Measurements from ENCODE around the gene MAK. TPM values are rescaled to one million over a fixed set of nuclear protein-coding genes. Genes with fewer than 3 reads are reported as not detected.

Gene MAK
- total and polyA plus RNA-seq, 8 donors: 0.05 to 0.33 (median 0.10) TPM

DNA sequence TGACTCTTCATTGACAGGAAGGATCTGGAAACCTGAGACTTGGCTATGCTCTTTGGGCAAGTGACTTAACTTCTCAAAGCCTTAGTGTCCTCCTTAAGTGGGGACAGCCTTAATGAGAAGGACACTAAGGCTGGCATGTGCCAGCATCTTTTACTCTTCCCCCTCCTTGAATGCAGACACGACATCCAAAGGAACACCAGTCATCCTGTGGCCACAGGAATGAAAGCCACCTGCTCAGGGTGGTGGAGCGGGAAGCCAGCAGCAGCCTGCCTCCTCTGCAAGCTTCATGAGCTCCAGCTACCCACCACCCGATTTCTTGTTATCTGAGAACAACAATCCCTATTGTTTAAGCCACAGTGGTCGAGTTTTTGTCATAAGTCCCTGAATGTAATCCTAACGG, 46.2 kb downstream of the MAK start:
- Histone ChIP-seq H3K27ac (no peak overlapping the region), H3K9me3 (no peaks in the 10 kb centered on the region), H3K27me3 (no peaks in the 10 kb centered on the region), H3K36me3 (no peaks in the 10 kb centered on the region), H3K4me3 (no peak overlapping the region), H3K4me1 (no peaks in the 10 kb centered on the region)
- ATAC-seq (no peak), DNase-seq (no peak), FAIRE-seq (no peak)
- TF ChIP-seq, protein P1, sequence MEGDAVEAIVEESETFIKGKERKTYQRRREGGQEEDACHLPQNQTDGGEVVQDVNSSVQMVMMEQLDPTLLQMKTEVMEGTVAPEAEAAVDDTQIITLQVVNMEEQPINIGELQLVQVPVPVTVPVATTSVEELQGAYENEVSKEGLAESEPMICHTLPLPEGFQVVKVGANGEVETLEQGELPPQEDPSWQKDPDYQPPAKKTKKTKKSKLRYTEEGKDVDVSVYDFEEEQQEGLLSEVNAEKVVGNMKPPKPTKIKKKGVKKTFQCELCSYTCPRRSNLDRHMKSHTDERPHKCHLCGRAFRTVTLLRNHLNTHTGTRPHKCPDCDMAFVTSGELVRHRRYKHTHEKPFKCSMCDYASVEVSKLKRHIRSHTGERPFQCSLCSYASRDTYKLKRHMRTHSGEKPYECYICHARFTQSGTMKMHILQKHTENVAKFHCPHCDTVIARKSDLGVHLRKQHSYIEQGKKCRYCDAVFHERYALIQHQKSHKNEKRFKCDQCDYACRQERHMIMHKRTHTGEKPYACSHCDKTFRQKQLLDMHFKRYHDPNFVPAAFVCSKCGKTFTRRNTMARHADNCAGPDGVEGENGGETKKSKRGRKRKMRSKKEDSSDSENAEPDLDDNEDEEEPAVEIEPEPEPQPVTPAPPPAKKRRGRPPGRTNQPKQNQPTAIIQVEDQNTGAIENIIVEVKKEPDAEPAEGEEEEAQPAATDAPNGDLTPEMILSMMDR (IDR thresholded peaks at IDR 0.05): no peak
- intact Hi-C loops (cut with DNase I): no loop called here
- WGBS, 2 donors: 79 to 84% methylated on average over 5 of the region's 5 CpGs

DNA sequence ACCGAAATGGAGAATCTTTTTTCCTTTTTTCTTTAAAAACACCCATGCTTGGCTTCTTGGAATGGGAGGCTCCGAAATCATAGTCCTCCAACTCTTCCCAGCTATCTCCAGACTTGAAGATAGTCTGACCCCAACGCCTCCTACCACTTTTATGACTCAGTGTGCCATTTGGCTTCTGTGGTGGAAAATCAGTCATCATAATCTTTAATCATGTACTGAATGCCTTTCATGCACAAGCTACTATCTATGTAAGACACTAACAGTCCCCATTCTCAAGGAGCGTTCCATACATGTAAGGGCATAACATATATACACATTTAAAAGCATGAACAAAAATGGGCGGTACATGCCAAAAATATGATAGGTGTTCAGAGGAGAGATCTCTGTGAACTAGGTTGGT, 46.7 kb downstream of the MAK start:
- no peaks in the 10 kb centered on the region for H3K4me1 ChIP-seq
- TF ChIP-seq, protein P1 (IDR thresholded peaks at IDR 0.05): no peak
- WGBS, 2 donors: 93 to 96% methylated on average over 5 of the region's 5 CpGs

DNA sequence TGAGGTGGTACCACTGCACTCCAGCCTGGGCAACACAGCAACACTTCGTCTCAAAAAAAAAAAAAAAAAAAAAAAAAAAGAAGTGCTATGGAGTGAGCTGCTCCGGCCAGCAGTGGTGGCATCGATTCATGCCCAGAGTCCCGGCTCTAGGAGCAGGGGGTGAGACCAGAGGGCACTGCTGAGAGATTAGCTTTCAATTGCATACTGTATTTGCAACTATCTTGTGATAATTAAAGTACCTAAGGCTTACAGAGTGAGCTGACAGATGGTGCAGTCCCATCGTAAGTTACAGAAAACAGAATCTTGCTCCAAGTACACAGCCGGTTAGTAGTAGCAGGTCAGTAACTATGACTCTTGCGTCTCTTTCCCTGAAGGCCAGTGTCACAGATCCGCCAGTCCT, 59.3 kb downstream of the MAK start:
- TF ChIP-seq, protein P1 (IDR thresholded peaks at IDR 0.05): no peak
- no peaks in the 10 kb centered on the region for H3K27me3 ChIP-seq
- intact Hi-C loops (cut with DNase I): no loop called here
- no peak overlapping the region for H3K27ac ChIP-seq
- no peak for FAIRE-seq
- ATAC-seq: no peak
- H3K4me1 ChIP-seq: no peaks in the 10 kb centered on the region
- WGBS, 2 donors: 91 to 93% methylated on average over 8 of the region's 8 CpGs
- no peaks in the 10 kb centered on the region for H3K9me3 ChIP-seq
- no peak for DNase-seq
- no peaks in the 10 kb centered on the region for H3K36me3 ChIP-seq
- no peak overlapping the region for H3K4me3 ChIP-seq

More for the DNA sequence above, 46.7 kb downstream of the MAK start:
- FAIRE-seq (no peak), ATAC-seq (no peak), DNase-seq (no peak)
- Histone ChIP-seq H3K36me3 (no peaks in the 10 kb centered on the region), H3K27me3 (no peaks in the 10 kb centered on the region), H3K9me3 (no peaks in the 10 kb centered on the region), H3K27ac (no peak overlapping the region), H3K4me3 (no peak overlapping the region)
- intact Hi-C loops (cut with DNase I): no loop called here

DNA sequence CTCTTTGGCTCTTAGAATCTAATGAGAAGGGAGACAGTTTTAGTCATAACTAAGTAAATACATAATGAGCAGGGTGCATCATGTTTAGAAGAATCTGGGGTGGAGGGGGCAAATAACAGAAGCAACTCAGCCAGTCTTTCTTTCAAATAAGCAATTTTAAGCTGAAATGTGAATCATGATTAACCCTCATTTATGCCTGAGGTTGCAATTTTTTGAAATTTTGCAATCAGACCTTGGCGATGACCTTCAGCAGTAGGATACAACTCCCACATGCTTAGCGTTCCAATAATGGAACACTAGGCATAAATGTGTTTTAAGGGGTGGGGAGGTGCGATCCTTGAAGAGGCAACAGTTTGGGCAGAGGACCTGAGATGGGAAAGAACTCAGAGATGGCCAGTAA, 60.1 kb downstream of the MAK start:
- TF ChIP-seq, protein P1 (IDR thresholded peaks at IDR 0.05): no peak
- Histone ChIP-seq H3K9me3 (no peaks in the 10 kb centered on the region), H3K36me3 (no peaks in the 10 kb centered on the region), H3K4me3 (no peak overlapping the region), H3K4me1 (no peaks in the 10 kb centered on the region), H3K27ac (no peak overlapping the region), H3K27me3 (no peaks in the 10 kb centered on the region)
- no peak for DNase-seq
- no peak for ATAC-seq
- 77 to 88% methylated on average over 3 of the region's 3 CpGs for WGBS, 2 donors
- FAIRE-seq: no peak
- intact Hi-C loops (cut with DNase I): no loop called here

DNA sequence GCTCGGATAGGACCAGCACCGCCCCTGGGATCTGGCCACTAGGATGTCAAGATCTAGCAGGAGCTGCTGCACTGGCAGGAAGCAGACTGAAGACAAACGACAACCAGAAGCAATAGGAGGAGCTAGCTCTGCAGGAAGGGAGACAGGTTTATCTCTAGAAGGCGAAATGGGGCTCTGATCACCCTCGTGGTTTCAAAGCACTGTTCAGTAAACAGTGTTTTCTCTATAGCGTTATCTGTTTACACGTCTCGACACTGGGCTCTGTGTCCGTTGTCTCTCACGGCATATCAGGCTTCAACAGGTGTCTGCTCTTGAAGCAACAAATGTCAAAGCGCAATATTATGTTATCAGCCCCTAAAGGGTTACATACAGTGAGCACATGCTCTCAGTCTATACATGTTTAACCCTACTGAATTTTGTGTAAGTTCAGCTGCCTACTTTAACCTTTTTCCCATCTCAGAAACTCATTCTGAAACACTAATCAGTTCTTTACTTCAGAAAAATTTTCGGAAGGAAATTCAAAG, 66.9 kb downstream of the MAK start:
- intact Hi-C loops (cut with DNase I): no loop called here
- FAIRE-seq (no peak), ATAC-seq (no peak), DNase-seq (no peak)
- Histone ChIP-seq H3K27ac (no peak overlapping the region), H3K9me3 (no peaks in the 10 kb centered on the region), H3K4me3 (no peak overlapping the region), H3K4me1 (no peaks in the 10 kb centered on the region), H3K27me3 (no peaks in the 10 kb centered on the region), H3K36me3 (no peaks in the 10 kb centered on the region)
- 55 to 58% methylated on average over 12 of the region's 12 CpGs for WGBS, 2 donors
- TF ChIP-seq, protein P1 (IDR thresholded peaks at IDR 0.05): no peak
